HG03108 (cell line): ENCODE data around the gene NIP7.

Experiments
- ATAC-seq: cut with Tn5 transposase; IDR thresholded peaks from one replicate; pipeline ENCODE4 v1.9.1; 2021; ENCODE audit warnings: moderate library complexity; ENCODE audit not compliant: unreplicated experiment

NIP7 gene

GRCh38 chr16:69381231-69381630, 41.7 kb downstream of the NIP7 start:
- no peak for ATAC-seq

- ATAC-seq: no peak
Observed at GRCh38 chr16:69382421-69382820, 42.8 kb downstream of the NIP7 start.

GRCh38 chr16:69384974-69385373, 45.4 kb downstream of the NIP7 start:
- no peak for ATAC-seq

- ATAC-seq: no peak
Observed at GRCh38 chr16:69386596-69386995, 47.0 kb downstream of the NIP7 start.
